ENCODE results near the gene KLHL25. TPM values are rescaled to one million over a fixed set of nuclear protein-coding genes. Genes with fewer than 3 reads are reported as not detected.

KLHL25 gene
- total RNA-seq, 2 donors from 2014 or later = 6.6 to 12.7 TPM

GRCh38 chr15:85716261-85716660 lies 78.5 kb downstream of the KLHL25 start:
- no peaks in the 10 kb centered on the region for H3K4me1 ChIP-seq
- H3K27me3 ChIP-seq = no peaks in the 10 kb centered on the region
- peaks cover 15% of the 10 kb centered on the region for H3K36me3 ChIP-seq
- H3K9me3 ChIP-seq = no peaks in the 10 kb centered on the region
- H3K4me3 ChIP-seq = no peak overlapping the region
- no peak for DNase-seq
- TF ChIP-seq, protein P1, sequence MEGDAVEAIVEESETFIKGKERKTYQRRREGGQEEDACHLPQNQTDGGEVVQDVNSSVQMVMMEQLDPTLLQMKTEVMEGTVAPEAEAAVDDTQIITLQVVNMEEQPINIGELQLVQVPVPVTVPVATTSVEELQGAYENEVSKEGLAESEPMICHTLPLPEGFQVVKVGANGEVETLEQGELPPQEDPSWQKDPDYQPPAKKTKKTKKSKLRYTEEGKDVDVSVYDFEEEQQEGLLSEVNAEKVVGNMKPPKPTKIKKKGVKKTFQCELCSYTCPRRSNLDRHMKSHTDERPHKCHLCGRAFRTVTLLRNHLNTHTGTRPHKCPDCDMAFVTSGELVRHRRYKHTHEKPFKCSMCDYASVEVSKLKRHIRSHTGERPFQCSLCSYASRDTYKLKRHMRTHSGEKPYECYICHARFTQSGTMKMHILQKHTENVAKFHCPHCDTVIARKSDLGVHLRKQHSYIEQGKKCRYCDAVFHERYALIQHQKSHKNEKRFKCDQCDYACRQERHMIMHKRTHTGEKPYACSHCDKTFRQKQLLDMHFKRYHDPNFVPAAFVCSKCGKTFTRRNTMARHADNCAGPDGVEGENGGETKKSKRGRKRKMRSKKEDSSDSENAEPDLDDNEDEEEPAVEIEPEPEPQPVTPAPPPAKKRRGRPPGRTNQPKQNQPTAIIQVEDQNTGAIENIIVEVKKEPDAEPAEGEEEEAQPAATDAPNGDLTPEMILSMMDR (IDR thresholded peaks at IDR 0.05) = no peak
- no peak overlapping the region for H3K9ac ChIP-seq (ENCODE audit: low read depth in 2 of 2, low read length in 2 of 2)
- intact Hi-C loops (cut with DNase I) = no loop called here
- H3K27ac ChIP-seq = no peak overlapping the region

DNA sequence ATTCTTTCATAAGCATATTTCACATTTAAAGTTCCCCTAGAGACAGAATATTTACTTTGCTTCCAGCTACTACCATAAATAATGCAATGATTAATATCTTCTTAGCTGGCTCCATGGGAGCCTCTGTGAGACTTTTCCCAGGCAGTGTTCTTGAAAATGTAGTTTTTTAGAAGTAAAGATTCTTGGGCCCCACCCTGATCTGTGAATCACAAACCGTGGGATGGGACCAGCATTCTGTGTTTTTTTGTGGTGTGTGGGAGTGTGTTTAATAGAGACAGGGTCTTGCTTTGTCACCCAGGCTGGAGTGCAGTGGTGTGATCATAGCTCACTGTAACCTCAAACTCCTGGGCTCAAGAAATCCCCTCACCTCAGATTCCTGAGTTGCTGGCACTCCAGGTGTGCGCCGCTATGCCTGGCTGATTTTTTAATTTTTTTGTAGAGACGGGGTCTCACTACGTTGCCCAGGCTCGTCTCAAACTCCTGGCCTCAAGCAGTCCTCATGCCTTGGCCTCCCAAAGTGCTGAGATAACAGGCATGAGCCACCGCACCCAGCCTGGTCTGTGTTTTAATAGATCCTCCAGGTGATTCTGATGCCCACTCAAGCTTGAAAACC lies 83.0 kb downstream of the KLHL25 start:
- no peak overlapping the region for H3K27ac ChIP-seq
- H3K9me3 ChIP-seq = no peaks in the 10 kb centered on the region
- DNase-seq = no peak
- TF ChIP-seq, protein P1 (IDR thresholded peaks at IDR 0.05) = no peak
- intact Hi-C loops (cut with DNase I) = no loop called here
- no peak overlapping the region for H3K9ac ChIP-seq (ENCODE audit: low read depth in 2 of 2, low read length in 2 of 2)
- no peaks in the 10 kb centered on the region for H3K27me3 ChIP-seq
- peaks cover 6% of the 10 kb centered on the region for H3K4me1 ChIP-seq
- no peak overlapping the region for H3K4me3 ChIP-seq
- no peaks in the 10 kb centered on the region for H3K36me3 ChIP-seq

GRCh38 chr15:85710340-85710842 lies 84.3 kb downstream of the KLHL25 start:
- intact Hi-C loops (cut with DNase I) = no loop called here
- Histone ChIP-seq H3K4me3 (no peak overlapping the region), H3K36me3 (no peaks in the 10 kb centered on the region), H3K9ac (ENCODE audit: low read depth in 2 of 2, low read length in 2 of 2) (no peak overlapping the region), H3K27me3 (no peaks in the 10 kb centered on the region), H3K27ac (no peak overlapping the region), H3K9me3 (no peaks in the 10 kb centered on the region), H3K4me1 (peaks cover 14% of the 10 kb centered on the region)
- DNase-seq = no peak
- TF ChIP-seq, protein P1 (IDR thresholded peaks at IDR 0.05) = no peak

Small RNA genes within 50 kb of the gene (microRNA-seq; reads per million reads assigned to microRNA genes)
- gene MIR1276 (not detected), gene MIR548AP (not detected)
